D721Med (cell line): ENCODE results near the gene B4GALT6.

Source experiments
- DNase-seq: peaks from one replicate; pipeline ENCODE4 v3.0.0; 2011; ENCODE audit warnings: low spot score; ENCODE audit not compliant: insufficient read length
- FAIRE-seq: peaks from 2 replicates; lab custom pipeline; 2011; peaks lifted over from hg19 to GRCh38; lab: Jason Lieb, UNC
- CTCF ChIP-seq: IDR thresholded peaks from 2 replicates; pipeline ENCODE4 v1.5.1; 2012; ENCODE audit warnings: mild to moderate bottlenecking, control low read depth; ENCODE audit not compliant: insufficient read depth; ENCODE audit errors: missing control alignments

The B4GALT6 gene

GRCh38 chr18:31652357-31652756 is 32.0 kb downstream of the B4GALT6 start:
- no peak for FAIRE-seq
- TF ChIP-seq CTCF = no peak

GRCh38 chr18:31651369-31651768 is 33.0 kb downstream of the B4GALT6 start:
- FAIRE-seq (no peak), DNase-seq (no peak)
- no peak for TF ChIP-seq CTCF

More at GRCh38 chr18:31652357-31652756, 32.0 kb downstream of the B4GALT6 start:
- DNase-seq = no peak

- FAIRE-seq (no peak), DNase-seq (no peak)
- no peak for TF ChIP-seq CTCF
These were observed 34.2 kb downstream of the B4GALT6 start for GRCh38 chr18:31649978-31650719.

GRCh38 chr18:31649449-31649848 is 34.9 kb downstream of the B4GALT6 start:
- DNase-seq = no peak
- no peak for TF ChIP-seq CTCF
- no peak for FAIRE-seq

- DNase-seq (no peak), FAIRE-seq (no peak)
- TF ChIP-seq CTCF = no peak
These were observed 35.4 kb downstream of the B4GALT6 start for GRCh38 chr18:31648966-31649429.

GRCh38 chr18:31648458-31648857 is 35.9 kb downstream of the B4GALT6 start:
- TF ChIP-seq CTCF = no peak
- no peak for DNase-seq
- FAIRE-seq = no peak

- DNase-seq (no peak), FAIRE-seq (no peak)
- TF ChIP-seq CTCF = no peak
These were observed 37.1 kb downstream of the B4GALT6 start for GRCh38 chr18:31647127-31647753.
